ENCODE measurements around the gene PIK3CG. TPM values are rescaled to one million over a fixed set of nuclear protein-coding genes. Genes with fewer than 3 reads are reported as not detected.

Gene PIK3CG
- total RNA-seq, 1 donor from 2014 or later = 4.7 TPM

GRCh38 chr7:106858618-106859532 is 6.2 kb upstream of the PIK3CG start:
- DNase-seq = no peak

GRCh38 chr7:106862317-106863089 is 2.6 kb upstream of the PIK3CG start:
- peak; percentile 88 for DNase-seq

- DNase-seq = no peak
Measured at GRCh38 chr7:106863274-106863997, 1.6 kb upstream of the PIK3CG start.

GRCh38 chr7:106864298-106865081 is 592 bp upstream of the PIK3CG start:
- no peak for DNase-seq

- DNase-seq = no peak
Measured at GRCh38 chr7:106866298-106867281, 1.5 kb downstream of the PIK3CG start.

- DNase-seq = no peak
Measured at GRCh38 chr7:106867641-106868351, 2.7 kb downstream of the PIK3CG start.

GRCh38 chr7:106868364-106868763 is 3.3 kb downstream of the PIK3CG start:
- DNase-seq = no peak

GRCh38 chr7:106869954-106870353 is 4.9 kb downstream of the PIK3CG start:
- DNase-seq = no peak

GRCh38 chr7:106870528-106870927 is 5.4 kb downstream of the PIK3CG start:
- no peak for DNase-seq

- DNase-seq = no peak
Measured at GRCh38 chr7:106870983-106871410, 5.9 kb downstream of the PIK3CG start.

GRCh38 chr7:106871793-106872571 is 6.9 kb downstream of the PIK3CG start:
- no peak for DNase-seq

- DNase-seq = no peak
Measured at GRCh38 chr7:106872763-106873162, 7.7 kb downstream of the PIK3CG start.

- no peak for DNase-seq
Measured at GRCh38 chr7:106874076-106874475, 9.0 kb downstream of the PIK3CG start.

GRCh38 chr7:106875508-106875907 is 10.4 kb downstream of the PIK3CG start:
- DNase-seq = no peak

GRCh38 chr7:106878748-106879439 is 13.8 kb downstream of the PIK3CG start:
- no peak for DNase-seq

- no peak for DNase-seq
Measured at GRCh38 chr7:106881984-106882383, 16.9 kb downstream of the PIK3CG start.

- DNase-seq = no peak
Measured at GRCh38 chr7:106883456-106884026, 18.5 kb downstream of the PIK3CG start.

GRCh38 chr7:106885652-106886051 is 20.6 kb downstream of the PIK3CG start:
- DNase-seq = no peak

All from skin of body (tissue), 2 donors.